Stomach (tissue), 4 donors: ENCODE results near the gene BCAR1.

Experiments
- CTCF ChIP-seq, 7 experiments: fragments of 450-650 bp in 4 of 7; fragments of 200-600 bp in 3 of 7; sonication (generic) in 3 of 7; IDR thresholded peaks; one replicate each; pipeline ENCODE4 v1.5.1; 2016 to 2019; ENCODE audit warnings: antibody characterized with exemption in 7 of 7, control low read depth in 2 of 7, mild to moderate bottlenecking in 1 of 7
- POLR2A ChIP-seq, 4 donors: fragments of 450-650 bp; IDR thresholded peaks; one replicate each; pipeline ENCODE4 v1.6.1; 2016; ENCODE audit warnings: antibody characterized with exemption in 4 of 4, control low read depth in 2 of 4, mild to moderate bottlenecking in 1 of 4, moderate library complexity in 1 of 4
- POLR2AphosphoS5 ChIP-seq, 3 donors: sonication (generic); formaldehyde crosslinking; IDR thresholded peaks; one replicate each; pipeline ENCODE4 v1.6.1; 2016; ENCODE audit warnings: antibody characterized with exemption in 3 of 3

GRCh38 chr16:75209944-75210343 is 41.5 kb downstream of the BCAR1 start:
- TF ChIP-seq POLR2AphosphoS5 (IDR thresholded peaks at IDR 0.05) (no peak), CTCF (IDR thresholded peaks at IDR 0.05) (no peak), POLR2A (IDR thresholded peaks at IDR 0.05) (no peak)
